AG09309 (cell line): ENCODE measurements around the gene SH2D1A.

Experiments used
- DNase-seq: peaks from one replicate; pipeline ENCODE4 v3.0.0-alpha.2; 2010; ENCODE audit warnings: low read depth
- H3K4me3 ChIP-seq: 2 replicates; pipeline ENCODE4 v1.5.1; 2011; ENCODE audit warnings: mild to moderate bottlenecking, low read depth, low read length, moderate library complexity; ENCODE audit not compliant: control insufficient read depth
- TF ChIP-seq, protein P1 (sequence below): IDR thresholded peaks from 2 replicates; pipeline ENCODE4 v1.5.1; 2011; ENCODE audit warnings: mild to moderate bottlenecking, low read depth, low read length, inconsistent platforms; ENCODE audit not compliant: insufficient read depth, control insufficient read depth; ENCODE audit errors: missing control alignments

Gene SH2D1A

DNA sequence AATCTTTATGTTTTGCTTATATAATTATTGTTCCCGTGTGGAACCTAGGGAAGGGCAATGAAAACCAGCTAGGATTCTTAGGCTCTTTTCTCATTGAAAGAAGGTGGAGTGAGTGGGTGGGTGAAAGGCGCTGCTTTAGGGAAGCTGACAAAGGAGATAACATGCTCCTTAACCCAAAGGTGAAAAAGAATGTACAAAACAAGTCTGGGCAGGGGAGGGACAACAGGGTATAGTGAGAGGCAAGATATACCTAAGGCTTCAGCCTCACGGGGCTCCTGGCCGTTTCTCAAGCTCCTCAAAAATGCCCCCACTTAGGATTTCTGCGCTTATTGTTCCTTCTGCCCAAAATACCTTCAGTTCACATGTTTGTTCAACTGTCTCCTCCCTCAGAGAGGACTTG, 1.8 kb downstream of the SH2D1A start:
- TF ChIP-seq, protein P1, sequence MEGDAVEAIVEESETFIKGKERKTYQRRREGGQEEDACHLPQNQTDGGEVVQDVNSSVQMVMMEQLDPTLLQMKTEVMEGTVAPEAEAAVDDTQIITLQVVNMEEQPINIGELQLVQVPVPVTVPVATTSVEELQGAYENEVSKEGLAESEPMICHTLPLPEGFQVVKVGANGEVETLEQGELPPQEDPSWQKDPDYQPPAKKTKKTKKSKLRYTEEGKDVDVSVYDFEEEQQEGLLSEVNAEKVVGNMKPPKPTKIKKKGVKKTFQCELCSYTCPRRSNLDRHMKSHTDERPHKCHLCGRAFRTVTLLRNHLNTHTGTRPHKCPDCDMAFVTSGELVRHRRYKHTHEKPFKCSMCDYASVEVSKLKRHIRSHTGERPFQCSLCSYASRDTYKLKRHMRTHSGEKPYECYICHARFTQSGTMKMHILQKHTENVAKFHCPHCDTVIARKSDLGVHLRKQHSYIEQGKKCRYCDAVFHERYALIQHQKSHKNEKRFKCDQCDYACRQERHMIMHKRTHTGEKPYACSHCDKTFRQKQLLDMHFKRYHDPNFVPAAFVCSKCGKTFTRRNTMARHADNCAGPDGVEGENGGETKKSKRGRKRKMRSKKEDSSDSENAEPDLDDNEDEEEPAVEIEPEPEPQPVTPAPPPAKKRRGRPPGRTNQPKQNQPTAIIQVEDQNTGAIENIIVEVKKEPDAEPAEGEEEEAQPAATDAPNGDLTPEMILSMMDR: no peak
- no peak for DNase-seq
- H3K4me3 ChIP-seq: no peak overlapping the region

DNA sequence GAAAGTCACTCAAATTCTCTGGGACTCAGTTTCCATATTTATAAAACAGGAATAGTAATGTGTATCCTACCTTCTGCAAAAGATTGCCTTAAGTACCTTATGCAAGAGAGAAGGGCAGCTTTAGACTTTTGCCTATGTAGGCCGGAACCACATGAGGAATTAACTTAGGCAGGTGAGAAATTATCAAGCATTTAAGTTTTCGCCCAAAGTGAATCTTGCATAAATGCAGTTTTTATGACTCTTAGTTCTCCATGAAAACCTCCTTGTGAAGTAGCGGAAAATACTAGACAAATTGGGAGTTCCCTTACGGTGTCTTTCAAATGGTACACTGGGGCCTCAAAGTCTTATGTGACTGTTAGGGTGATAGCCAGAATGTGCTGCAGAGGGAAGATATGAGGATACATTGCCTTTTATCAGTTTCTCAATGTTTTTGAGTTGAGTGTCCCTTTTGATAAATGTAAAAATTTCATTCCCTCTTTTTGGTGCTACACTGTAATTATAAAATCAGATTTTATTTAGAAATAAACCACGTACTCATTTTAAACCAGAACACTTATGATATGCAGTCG, 2.6 kb downstream of the SH2D1A start:
- TF ChIP-seq, protein P1: no peak
- no peak for DNase-seq
- no peak overlapping the region for H3K4me3 ChIP-seq

DNA sequence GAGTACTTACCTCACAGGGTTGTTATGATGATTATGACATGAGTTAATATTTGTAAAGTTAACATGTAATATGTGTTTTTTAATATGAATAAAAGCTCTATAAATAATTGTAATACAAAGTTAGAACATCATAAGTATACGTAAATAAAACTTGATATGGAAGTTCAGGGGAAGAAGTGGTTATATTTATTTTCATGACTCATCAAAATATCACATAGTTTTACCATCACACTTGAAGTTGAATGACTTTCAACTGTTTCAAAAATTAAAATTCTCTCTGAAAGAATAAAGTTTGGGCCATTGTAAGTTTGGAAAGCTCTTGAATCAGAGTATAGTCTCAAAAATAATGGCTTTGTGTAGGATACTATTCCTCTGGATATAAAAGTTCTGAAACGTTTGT, 8.3 kb downstream of the SH2D1A start:
- no peak overlapping the region for H3K4me3 ChIP-seq
- DNase-seq: no peak
- TF ChIP-seq, protein P1: no peak

DNA sequence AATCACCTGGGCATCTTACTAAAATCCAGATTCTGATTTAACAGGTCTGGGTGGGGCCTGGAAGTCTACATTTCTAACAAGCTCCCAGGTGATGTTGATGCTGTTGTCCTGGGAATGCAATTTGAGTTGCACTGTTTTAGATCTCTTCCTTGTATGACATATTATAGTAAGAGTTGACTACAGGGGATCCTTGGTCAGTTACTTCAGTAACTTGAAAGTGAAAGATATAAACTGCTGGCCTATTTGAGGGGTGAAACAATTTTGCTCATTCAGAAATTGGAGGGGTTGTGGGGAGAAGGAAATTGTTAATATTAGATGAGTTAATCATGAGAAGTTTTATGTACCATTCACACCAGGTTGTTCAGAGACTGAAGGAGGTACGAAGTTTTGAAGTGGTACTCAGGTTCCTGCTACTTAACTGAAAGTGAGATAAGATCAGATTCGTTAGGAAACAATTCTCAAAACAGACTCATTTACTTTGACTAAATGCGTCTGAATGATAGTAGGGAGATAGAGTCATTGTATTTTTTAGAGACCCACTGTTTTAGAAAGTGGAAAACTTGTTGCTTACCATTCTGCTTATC, 12.5 kb downstream of the SH2D1A start:
- DNase-seq: no peak
- TF ChIP-seq, protein P1: no peak
- no peak overlapping the region for H3K4me3 ChIP-seq

DNA sequence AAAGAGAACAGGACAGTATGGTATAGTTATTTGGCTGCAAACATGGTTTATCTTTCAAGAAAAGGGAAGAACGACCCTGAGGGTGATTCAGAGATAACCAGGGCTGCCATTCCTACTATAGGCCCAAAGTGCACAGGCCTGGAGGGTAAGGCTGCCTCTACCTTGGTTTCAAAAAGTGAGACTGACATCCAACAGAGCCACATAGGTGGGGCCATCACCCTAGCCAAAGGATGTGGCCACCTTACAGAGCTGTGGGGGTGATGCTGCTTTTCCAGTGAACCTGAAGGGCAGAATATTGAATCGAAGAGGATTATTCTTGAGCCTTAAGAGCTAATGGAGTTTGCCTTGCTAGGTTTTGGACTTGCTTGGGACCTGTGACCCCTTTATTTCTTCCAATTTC, 15.7 kb downstream of the SH2D1A start:
- TF ChIP-seq, protein P1: no peak

GRCh38 chrX:124362761-124363160, 16.4 kb downstream of the SH2D1A start:
- TF ChIP-seq, protein P1: no peak
- no peak for DNase-seq
- no peak overlapping the region for H3K4me3 ChIP-seq

More for the DNA sequence above, 15.7 kb downstream of the SH2D1A start:
- no peak for DNase-seq
- no peak overlapping the region for H3K4me3 ChIP-seq
